ENCODE data around the gene CALML4.
"Not testable (repeated sequence)": the region's sequence is repeated elsewhere in the genome, so short reads cannot be mapped to it uniquely, and the experiment has no call there.

CALML4 gene

GRCh38 chr15:68235022-68235421, 29.9 kb upstream of the CALML4 start:
- TF ChIP-seq CTCF (IDR thresholded peaks at IDR 0.05; ENCODE audit: low read depth, low read length): no peak

DNA sequence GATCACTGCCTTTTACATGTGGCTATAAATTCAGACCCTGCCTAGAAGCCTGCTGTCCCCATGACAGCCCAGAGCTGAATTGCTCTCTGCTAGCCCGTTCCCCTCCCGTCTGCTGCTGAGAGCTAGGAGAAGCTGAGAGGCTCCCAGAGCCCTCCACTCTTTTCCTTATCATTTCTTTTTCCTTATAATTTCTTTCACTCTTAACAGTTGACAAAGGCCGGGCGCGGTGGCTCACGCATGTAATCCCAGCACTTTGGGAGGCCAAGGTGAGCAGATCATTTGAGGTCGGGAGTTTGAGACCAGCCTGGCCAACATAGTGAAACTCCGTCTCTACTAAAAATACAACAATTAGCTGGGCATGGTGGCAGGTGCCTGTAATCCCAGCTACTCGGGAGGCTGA, 29.4 kb upstream of the CALML4 start:
- H3K4me3 ChIP-seq (replicated peaks in 1 of 2; ENCODE audit: low read depth in 2 of 2, low read length in 2 of 2); DNase-seq (ENCODE audit: low read depth in 2 of 2): not testable (repeated sequence)

More at GRCh38 chr15:68235022-68235421, 29.9 kb upstream of the CALML4 start:
- no peak overlapping the region for H3K4me3 ChIP-seq (replicated peaks in 1 of 2; ENCODE audit: low read depth in 2 of 2, low read length in 2 of 2)
- no peak for DNase-seq (ENCODE audit: low read depth in 2 of 2)

GRCh38 chr15:68234060-68234459, 28.9 kb upstream of the CALML4 start:
- no peak overlapping the region for H3K4me3 ChIP-seq (replicated peaks in 1 of 2; ENCODE audit: low read depth in 2 of 2, low read length in 2 of 2)
- no peak for DNase-seq (ENCODE audit: low read depth in 2 of 2)
- TF ChIP-seq CTCF (IDR thresholded peaks at IDR 0.05; ENCODE audit: low read depth, low read length): no peak

DNA sequence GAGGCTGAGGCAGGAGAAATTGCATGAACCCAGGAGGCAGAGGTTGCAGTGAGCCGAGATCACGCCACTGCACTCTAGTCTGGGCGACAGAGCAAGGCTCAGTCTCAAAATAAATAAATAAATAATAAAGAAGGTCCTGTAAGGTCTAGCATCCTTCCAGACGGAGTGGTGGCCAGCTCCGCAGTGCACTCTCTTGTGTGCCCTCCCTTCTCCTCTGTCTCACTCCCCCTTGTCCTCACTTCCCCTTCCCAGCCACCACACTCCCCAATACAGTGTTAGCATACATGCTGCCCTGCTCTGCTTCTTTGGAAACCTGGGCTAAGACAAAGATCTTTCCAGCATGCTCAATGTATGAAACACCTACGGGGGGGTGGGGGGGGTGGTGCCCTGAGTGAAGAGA, 27.8 kb upstream of the CALML4 start:
- no peak for TF ChIP-seq CTCF (IDR thresholded peaks at IDR 0.05; ENCODE audit: low read depth, low read length)
- H3K4me3 ChIP-seq (replicated peaks in 1 of 2; ENCODE audit: low read depth in 2 of 2, low read length in 2 of 2): no peak overlapping the region
- DNase-seq (ENCODE audit: low read depth in 2 of 2): no peak

DNA sequence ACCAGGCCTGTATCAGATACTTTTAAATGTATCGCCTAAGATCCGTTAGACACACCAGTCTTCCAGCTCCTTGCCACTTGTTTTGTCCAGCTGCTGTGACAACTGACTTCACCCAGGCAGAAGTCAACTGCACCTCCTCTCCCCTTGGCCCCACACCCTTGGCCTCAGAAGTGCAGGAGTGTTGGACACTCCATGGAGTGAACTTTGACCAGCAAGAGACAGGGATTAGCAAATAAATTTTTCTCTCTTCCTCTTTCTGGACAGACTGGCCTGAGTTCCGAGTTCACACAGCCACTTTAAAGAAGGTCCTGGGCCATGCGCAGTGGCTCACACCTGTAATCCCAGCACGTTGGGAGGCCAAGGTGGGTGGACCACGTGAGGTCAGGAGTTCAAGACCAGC, 27.3 kb upstream of the CALML4 start:
- no peak for TF ChIP-seq CTCF (IDR thresholded peaks at IDR 0.05; ENCODE audit: low read depth, low read length)
- H3K4me3 ChIP-seq (replicated peaks in 1 of 2; ENCODE audit: low read depth in 2 of 2, low read length in 2 of 2): no peak overlapping the region
- no peak for DNase-seq (ENCODE audit: low read depth in 2 of 2)

DNA sequence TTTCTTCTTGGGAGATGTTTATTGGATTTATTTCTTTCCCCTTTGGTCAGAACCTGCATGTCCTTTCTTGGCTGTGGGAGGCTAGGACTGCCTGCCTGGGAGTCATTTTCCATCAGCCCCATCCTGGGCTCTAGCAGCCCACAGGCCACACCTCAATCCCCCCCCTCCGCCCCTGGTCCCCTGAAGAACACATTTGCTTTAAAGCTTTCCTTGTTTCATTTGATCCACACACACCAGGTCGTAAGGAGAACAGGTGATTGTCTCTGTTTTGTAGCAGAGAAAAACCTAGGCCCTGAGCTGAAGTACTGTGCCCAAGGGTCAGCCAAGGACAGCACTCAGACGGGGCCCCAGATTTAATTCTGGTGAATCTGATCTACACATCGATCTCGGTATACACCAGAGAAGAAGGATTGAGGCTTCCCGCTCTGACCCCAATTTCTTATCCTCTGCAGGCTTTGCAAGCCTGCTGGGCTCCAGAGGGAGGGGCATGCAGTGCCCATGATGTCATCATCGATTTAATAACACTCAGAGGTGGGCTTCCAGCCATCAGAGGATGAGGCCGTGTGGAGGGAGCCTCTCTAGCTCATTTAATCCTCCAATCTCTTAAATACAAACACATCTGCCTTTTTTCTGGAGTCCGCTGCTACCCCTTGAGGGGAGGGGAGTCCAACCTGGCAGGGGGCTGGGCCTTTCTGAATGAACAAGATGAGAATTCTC, 26.1 kb upstream of the CALML4 start:
- H3K4me3 ChIP-seq (replicated peaks in 1 of 2; ENCODE audit: low read depth in 2 of 2, low read length in 2 of 2): no peak overlapping the region
- TF ChIP-seq CTCF (IDR thresholded peaks at IDR 0.05; ENCODE audit: low read depth, low read length): no peak

GRCh38 chr15:68230157-68231100, 25.3 kb upstream of the CALML4 start:
- DNase-seq (ENCODE audit: low read depth in 2 of 2): peak; percentile 16
- H3K4me3 ChIP-seq (replicated peaks in 1 of 2; ENCODE audit: low read depth in 2 of 2, low read length in 2 of 2): peak overlapping the region; percentile 57 to 68
- no peak for TF ChIP-seq CTCF (IDR thresholded peaks at IDR 0.05; ENCODE audit: low read depth, low read length)

More for the DNA sequence above, 26.1 kb upstream of the CALML4 start:
- DNase-seq (ENCODE audit: low read depth in 2 of 2): no peak
